Activated naive CD8-positive, alpha-beta T cell (primary cell): ENCODE results near the gene CCIN.
A peak's percentile ranks its signal among the peaks of the same experiment; 100 is the strongest.
"Not testable (repeated sequence)": the region's sequence is repeated elsewhere in the genome, so short reads cannot be mapped to it uniquely, and the experiment has no call there.

Experiments used
- H3K27ac Mint-ChIP-seq: one replicate; pipeline ENCODE4 v1.8.0; 2021; ENCODE audit warnings: mixed read lengths
- H3K27me3 Mint-ChIP-seq: one replicate; pipeline ENCODE4 v1.8.0; 2021; ENCODE audit warnings: mixed read lengths
- H3K36me3 Mint-ChIP-seq: one replicate; pipeline ENCODE4 v1.8.0; 2021; ENCODE audit warnings: mixed read lengths
- H3K4me1 Mint-ChIP-seq: one replicate; pipeline ENCODE4 v1.8.0; 2021; ENCODE audit warnings: low read depth, mixed read lengths
- H3K4me3 Mint-ChIP-seq: one replicate; pipeline ENCODE4 v1.8.0; 2021; ENCODE audit warnings: mild to moderate bottlenecking, mixed read lengths
- H3K9me3 Mint-ChIP-seq: one replicate; pipeline ENCODE4 v1.8.0; 2021; ENCODE audit warnings: low read depth, mixed read lengths

The CCIN gene

GRCh38 chr9:36161187-36161586 is 8.0 kb upstream of the CCIN start:
- Mint-ChIP-seq H3K9me3 (no peaks in the 10 kb centered on the region), H3K36me3 (peaks cover 7% of the 10 kb centered on the region), H3K27me3 (no peaks in the 10 kb centered on the region), H3K4me3 (no peak overlapping the region), H3K27ac (no peak overlapping the region), H3K4me1 (peaks cover 3% of the 10 kb centered on the region)

GRCh38 chr9:36162211-36162738 is 6.9 kb upstream of the CCIN start:
- Mint-ChIP-seq H3K4me1 (peaks cover 6% of the 10 kb centered on the region), H3K4me3 (no peak overlapping the region), H3K9me3 (no peaks in the 10 kb centered on the region), H3K27ac (no peak overlapping the region), H3K27me3 (no peaks in the 10 kb centered on the region), H3K36me3 (peaks cover 4% of the 10 kb centered on the region)

GRCh38 chr9:36163049-36163785 is 6.0 kb upstream of the CCIN start:
- Mint-ChIP-seq H3K36me3 (peaks cover 4% of the 10 kb centered on the region), H3K27ac (no peak overlapping the region), H3K9me3 (no peaks in the 10 kb centered on the region), H3K4me3 (no peak overlapping the region), H3K4me1 (peaks cover 6% of the 10 kb centered on the region), H3K27me3 (no peaks in the 10 kb centered on the region)

GRCh38 chr9:36163786-36164170 is 5.4 kb upstream of the CCIN start:
- H3K36me3 Mint-ChIP-seq: no peaks in the 10 kb centered on the region
- H3K4me3 Mint-ChIP-seq: no peak overlapping the region
- H3K4me1 Mint-ChIP-seq: peaks cover 6% of the 10 kb centered on the region
- H3K9me3 Mint-ChIP-seq: no peaks in the 10 kb centered on the region
- H3K27me3 Mint-ChIP-seq: no peaks in the 10 kb centered on the region
- peak overlapping the region; percentile 5 for H3K27ac Mint-ChIP-seq

- Mint-ChIP-seq H3K4me3 (no peak overlapping the region), H3K9me3 (no peaks in the 10 kb centered on the region), H3K27ac (no peak overlapping the region), H3K36me3 (no peaks in the 10 kb centered on the region), H3K27me3 (no peaks in the 10 kb centered on the region), H3K4me1 (peaks cover 6% of the 10 kb centered on the region)
These were observed 4.8 kb upstream of the CCIN start for GRCh38 chr9:36164372-36164771.

GRCh38 chr9:36164989-36165388 is 4.2 kb upstream of the CCIN start:
- no peaks in the 10 kb centered on the region for H3K36me3 Mint-ChIP-seq

GRCh38 chr9:36165826-36166167 is 3.4 kb upstream of the CCIN start:
- H3K27me3 Mint-ChIP-seq: no peaks in the 10 kb centered on the region
- peak overlapping the region; percentile 46 for H3K4me3 Mint-ChIP-seq
- no peak overlapping the region for H3K27ac Mint-ChIP-seq
- no peaks in the 10 kb centered on the region for H3K36me3 Mint-ChIP-seq
- no peaks in the 10 kb centered on the region for H3K9me3 Mint-ChIP-seq
- H3K4me1 Mint-ChIP-seq: peaks cover 6% of the 10 kb centered on the region

More at GRCh38 chr9:36164989-36165388, 4.2 kb upstream of the CCIN start:
- Mint-ChIP-seq H3K4me3 (peak overlapping the region; percentile 35), H3K4me1 (peaks cover 6% of the 10 kb centered on the region), H3K9me3 (no peaks in the 10 kb centered on the region), H3K27ac (no peak overlapping the region), H3K27me3 (no peaks in the 10 kb centered on the region)

- Mint-ChIP-seq H3K4me1 (peaks cover 6% of the 10 kb centered on the region), H3K4me3 (peak overlapping the region; percentile 67), H3K27me3 (no peaks in the 10 kb centered on the region), H3K27ac (no peak overlapping the region), H3K9me3 (no peaks in the 10 kb centered on the region), H3K36me3 (no peaks in the 10 kb centered on the region)
These were observed 2.8 kb upstream of the CCIN start for GRCh38 chr9:36166168-36166927.

- H3K27me3 Mint-ChIP-seq: no peaks in the 10 kb centered on the region
- H3K4me1 Mint-ChIP-seq: peaks cover 5% of the 10 kb centered on the region
- H3K9me3 Mint-ChIP-seq: no peaks in the 10 kb centered on the region
- H3K27ac Mint-ChIP-seq: no peak overlapping the region
- no peaks in the 10 kb centered on the region for H3K36me3 Mint-ChIP-seq
- no peak overlapping the region for H3K4me3 Mint-ChIP-seq
These were observed 520 bp downstream of the CCIN start for GRCh38 chr9:36169708-36170107.

- no peak overlapping the region for H3K27ac Mint-ChIP-seq
- no peaks in the 10 kb centered on the region for H3K36me3 Mint-ChIP-seq
- no peaks in the 10 kb centered on the region for H3K27me3 Mint-ChIP-seq
- no peak overlapping the region for H3K4me3 Mint-ChIP-seq
- peaks cover 3% of the 10 kb centered on the region for H3K4me1 Mint-ChIP-seq
- H3K9me3 Mint-ChIP-seq: no peaks in the 10 kb centered on the region
These were observed 1.3 kb downstream of the CCIN start for GRCh38 chr9:36170531-36170930.

GRCh38 chr9:36173861-36174260 is 4.7 kb downstream of the CCIN start:
- Mint-ChIP-seq H3K36me3 (no peaks in the 10 kb centered on the region), H3K4me3 (no peak overlapping the region), H3K4me1 (no peaks in the 10 kb centered on the region), H3K27ac (no peak overlapping the region), H3K9me3 (no peaks in the 10 kb centered on the region), H3K27me3 (no peaks in the 10 kb centered on the region)

- Mint-ChIP-seq H3K9me3 (no peaks in the 10 kb centered on the region), H3K4me3 (no peak overlapping the region), H3K4me1 (no peaks in the 10 kb centered on the region), H3K27me3 (no peaks in the 10 kb centered on the region), H3K27ac (no peak overlapping the region), H3K36me3 (no peaks in the 10 kb centered on the region)
These were observed 5.1 kb downstream of the CCIN start for GRCh38 chr9:36174271-36174670.

GRCh38 chr9:36174731-36175130 is 5.5 kb downstream of the CCIN start:
- H3K4me3 Mint-ChIP-seq: no peak overlapping the region
- H3K27me3 Mint-ChIP-seq: no peaks in the 10 kb centered on the region
- H3K36me3 Mint-ChIP-seq: no peaks in the 10 kb centered on the region
- H3K4me1 Mint-ChIP-seq: no peaks in the 10 kb centered on the region
- no peak overlapping the region for H3K27ac Mint-ChIP-seq
- no peaks in the 10 kb centered on the region for H3K9me3 Mint-ChIP-seq

- not testable (repeated sequence) for H3K9me3 Mint-ChIP-seq, H3K36me3 Mint-ChIP-seq, H3K4me1 Mint-ChIP-seq, H3K27ac Mint-ChIP-seq, H3K4me3 Mint-ChIP-seq, H3K27me3 Mint-ChIP-seq
These were observed 6.0 kb downstream of the CCIN start for GRCh38 chr9:36175209-36175608.

- H3K4me3 Mint-ChIP-seq, H3K4me1 Mint-ChIP-seq, H3K27ac Mint-ChIP-seq, H3K27me3 Mint-ChIP-seq, H3K36me3 Mint-ChIP-seq, H3K9me3 Mint-ChIP-seq: not testable (repeated sequence)
These were observed 7.3 kb downstream of the CCIN start for GRCh38 chr9:36176496-36176895.
